Erythroblast (primary cell): ENCODE data around the gene CTIF.

ENCODE experiments used
- GATA1 ChIP-seq: IDR thresholded peaks from 2 replicates; pipeline ENCODE4 v1.6.1; 2011; ENCODE audit warnings: low read depth, mild to moderate bottlenecking, control low read depth, low read length, moderate library complexity
- POLR2A ChIP-seq: IDR thresholded peaks from 2 replicates; pipeline ENCODE4 v1.6.1; 2011; ENCODE audit warnings: mild to moderate bottlenecking, low read length

DNA sequence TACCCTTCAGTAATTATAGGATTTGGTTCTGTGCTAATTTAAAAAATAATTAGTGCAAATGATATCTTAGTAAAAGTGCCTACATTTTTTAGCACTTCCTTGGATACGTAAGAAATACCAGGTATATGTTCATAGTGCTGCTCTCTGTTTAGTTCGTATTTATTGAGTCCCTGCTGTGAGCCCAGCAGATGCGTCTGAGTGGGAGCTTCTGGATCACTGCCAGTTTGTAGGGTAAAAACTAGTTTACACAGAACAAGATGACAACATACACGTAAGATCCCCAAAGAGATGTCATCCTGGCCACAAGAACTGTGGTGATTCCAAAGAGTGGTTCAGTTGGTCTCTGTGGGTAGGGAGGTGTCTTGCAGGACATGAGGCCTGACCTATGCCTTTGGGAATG is 103.2 kb downstream of the CTIF start:
- no peak for TF ChIP-seq POLR2A
- TF ChIP-seq GATA1 = no peak
